Measurements from ENCODE around the gene GALNT2. TPM values are rescaled to one million over a fixed set of nuclear protein-coding genes. Genes with fewer than 3 reads are reported as not detected.

The GALNT2 gene
- 39.3 and 129 TPM in 2 replicates for total RNA-seq

DNA sequence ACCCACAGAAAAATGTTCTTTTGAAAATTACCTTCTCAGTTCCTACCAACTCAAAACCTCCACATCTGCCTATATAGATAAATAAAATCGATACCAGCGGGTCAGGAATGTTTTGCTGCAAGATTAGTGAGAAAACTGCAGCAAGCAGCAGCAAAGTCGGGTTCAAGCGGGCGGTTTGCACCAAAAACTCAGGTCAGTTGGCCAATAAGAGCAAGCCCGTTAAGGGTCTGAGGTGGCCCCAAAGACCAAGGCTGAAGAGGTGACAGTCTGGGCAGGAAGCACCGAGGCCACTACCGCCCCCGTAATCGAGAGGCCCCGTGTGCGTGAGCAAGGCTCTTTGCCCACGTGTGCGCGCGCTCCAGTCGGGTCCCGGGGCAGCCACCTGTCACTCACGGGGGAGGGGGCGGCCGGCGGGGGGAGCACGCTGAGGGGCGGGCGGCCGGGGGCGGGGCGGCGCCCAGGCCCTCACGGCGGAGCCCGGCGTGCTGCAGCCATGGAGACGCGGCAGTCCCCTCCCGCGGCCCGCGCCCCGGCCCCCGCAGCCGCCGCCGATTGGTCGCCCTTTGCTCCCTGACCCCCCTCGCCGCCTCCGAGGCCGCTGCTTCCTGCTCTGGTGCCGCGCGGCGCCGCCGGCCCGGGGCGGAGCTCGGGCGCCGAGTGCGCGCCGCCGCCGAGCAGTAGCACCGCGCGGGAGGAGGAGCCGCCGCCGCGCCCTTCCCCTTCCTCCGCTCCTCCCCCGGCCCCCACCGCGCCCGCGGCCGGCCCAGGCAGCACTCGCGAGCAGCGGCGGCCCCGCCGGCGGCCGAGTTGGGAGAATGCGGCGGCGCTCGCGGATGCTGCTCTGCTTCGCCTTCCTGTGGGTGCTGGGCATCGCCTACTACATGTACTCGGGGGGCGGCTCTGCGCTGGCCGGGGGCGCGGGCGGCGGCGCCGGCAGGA, at the start of gene GALNT2:
Gene GALNT2, plus strand, starts transcription at position 773 of the 939 bp plus-strand sequence. Its CDS starts 43 bp downstream, at position 816.

